Activated naive CD8-positive, alpha-beta T cell treated with anti-CD3 and anti-CD28 coated beads, Interleukin-2, amount 50 U/mL, for 16 hours (primary cell): Measurements from ENCODE around the gene KIF3C.

Experiments
- DNase-seq: peaks from one replicate; pipeline ENCODE4 v3.0.0-alpha.2; 2020; ENCODE audit warnings: low read depth, low spot score

KIF3C gene

DNA sequence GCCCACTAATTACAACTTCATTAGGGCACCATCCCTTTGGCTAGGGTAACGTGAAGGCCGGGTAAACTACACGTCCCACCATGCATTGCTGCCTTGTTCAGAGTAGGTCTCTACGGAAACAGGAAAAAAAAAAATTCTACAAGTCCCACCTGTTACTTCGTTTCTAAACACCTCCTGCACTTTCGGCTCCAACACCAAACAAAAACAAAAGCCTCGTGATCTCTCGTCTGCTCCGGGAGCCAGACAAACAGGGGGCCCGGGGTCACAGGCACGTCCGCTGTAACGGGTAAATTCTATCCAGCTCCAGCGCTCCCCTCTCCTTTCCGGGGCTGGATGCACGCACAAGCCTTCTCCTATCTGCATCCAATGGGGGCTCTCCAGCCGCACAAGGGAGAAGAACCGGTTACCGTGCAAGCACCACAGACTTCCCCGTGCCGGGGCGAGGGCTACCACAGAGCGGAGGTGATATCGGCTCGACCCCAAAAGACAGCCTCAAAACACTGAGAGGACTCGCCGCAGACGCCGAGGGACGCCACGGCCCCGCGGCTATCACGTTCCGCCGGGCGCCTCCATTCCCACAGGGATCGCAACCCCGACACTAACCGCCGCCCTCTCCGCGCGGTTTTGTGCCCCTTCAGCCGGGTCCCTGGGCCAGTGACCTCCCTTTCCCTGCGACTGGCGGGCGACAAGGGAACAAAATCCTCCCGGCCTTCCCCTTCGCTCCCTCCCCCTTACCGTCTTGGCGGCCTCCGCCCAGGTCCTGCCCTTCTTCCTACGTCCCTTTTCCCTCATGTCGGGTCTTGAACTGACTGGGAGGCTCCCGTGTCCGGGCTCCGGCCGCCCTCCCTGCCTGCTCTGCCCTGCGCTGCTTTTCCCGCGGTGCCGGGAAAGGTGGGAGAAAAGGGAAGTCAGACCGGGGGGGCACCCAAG lies 104.6 kb downstream of the KIF3C start:
- DNase-seq, result peak; percentile 1
